Trophoblast cell (in vitro differentiated cells and primary cell): ENCODE measurements around the gene ARID3B.
A peak's percentile ranks its signal among the peaks of the same experiment; 100 is the strongest.

ENCODE experiments used
- DNase-seq, 2 donors: peaks; one replicate each; pipeline ENCODE4 v3.0.0-alpha.2; 2016
- H2AFZ ChIP-seq: 2 replicates; pipeline ENCODE4 v1.6.1; 2013; ENCODE audit warnings: low read length, moderate library complexity, mild to moderate bottlenecking; ENCODE audit not compliant: insufficient read depth, poor library complexity
- H2AK5ac ChIP-seq: 2 replicates; pipeline ENCODE4 v1.6.1; 2013; ENCODE audit warnings: mild to moderate bottlenecking, low read length
- H2BK120ac ChIP-seq: 2 replicates; pipeline ENCODE4 v1.6.1; 2013; ENCODE audit warnings: low read length, mild to moderate bottlenecking, moderate library complexity; ENCODE audit not compliant: insufficient read depth, poor library complexity
- H2BK12ac ChIP-seq: 2 replicates; pipeline ENCODE4 v1.6.1; 2013; ENCODE audit warnings: mild to moderate bottlenecking, low read length, moderate library complexity
- H2BK5ac ChIP-seq: 2 replicates; pipeline ENCODE4 v1.6.1; 2013; ENCODE audit warnings: low read length, low read depth, moderate library complexity, mild to moderate bottlenecking; ENCODE audit not compliant: poor library complexity
- H3K14ac ChIP-seq: 2 replicates; pipeline ENCODE4 v1.6.1; 2013; ENCODE audit warnings: mild to moderate bottlenecking, low read length
- H3K18ac ChIP-seq: 2 replicates; pipeline ENCODE4 v1.6.1; 2013; ENCODE audit warnings: mild to moderate bottlenecking, low read length
- H3K23ac ChIP-seq: 2 replicates; pipeline ENCODE4 v1.6.1; 2013; ENCODE audit warnings: low read length
- H3K27ac ChIP-seq: 2 replicates; pipeline ENCODE4 v1.5.1; 2013; ENCODE audit warnings: low read depth, mild to moderate bottlenecking, inconsistent platforms, low read length, moderate library complexity
- H3K27me3 ChIP-seq: 2 replicates; pipeline ENCODE4 v1.6.1; 2013; ENCODE audit warnings: inconsistent platforms, mild to moderate bottlenecking, low read length, moderate library complexity; ENCODE audit not compliant: insufficient read depth
- H3K36me3 ChIP-seq, 2 experiments: 1 replicate in 1 of 2; 2 replicates in 1 of 2; pipeline ENCODE4 v1.6.1; 2013; ENCODE audit warnings: low read length in 2 of 2, mild to moderate bottlenecking in 2 of 2, moderate library complexity in 1 of 2; ENCODE audit not compliant: insufficient read depth in 2 of 2, control insufficient read depth in 1 of 2
- H3K4ac ChIP-seq: 2 replicates; pipeline ENCODE4 v1.6.1; 2013; ENCODE audit warnings: low read depth, mild to moderate bottlenecking, low read length, moderate library complexity
- H3K4me1 ChIP-seq, 2 experiments: 1 replicate in 1 of 2; 2 replicates in 1 of 2; pipeline ENCODE4 v1.6.1; 2013; ENCODE audit warnings: low read length in 2 of 2, mild to moderate bottlenecking in 2 of 2, moderate library complexity in 1 of 2; ENCODE audit not compliant: insufficient read depth in 2 of 2, control insufficient read depth in 1 of 2
- H3K4me2 ChIP-seq: 2 replicates; pipeline ENCODE4 v1.6.1; 2013; ENCODE audit warnings: inconsistent platforms, mild to moderate bottlenecking, low read length, moderate library complexity
- H3K4me3 ChIP-seq: 2 replicates; pipeline ENCODE4 v1.5.1; 2013; ENCODE audit warnings: mild to moderate bottlenecking, low read depth, low read length, inconsistent platforms
- H3K79me1 ChIP-seq: one replicate; pipeline ENCODE4 v1.6.1; 2013; ENCODE audit warnings: low read length
- H3K79me2 ChIP-seq: 2 replicates; pipeline ENCODE4 v1.6.1; 2013; ENCODE audit warnings: low read length, mild to moderate bottlenecking; ENCODE audit not compliant: control insufficient read depth, insufficient read depth, poor library complexity
- H3K9ac ChIP-seq: 2 replicates; pipeline ENCODE4 v1.6.1; 2013; ENCODE audit warnings: mild to moderate bottlenecking, low read length
- H3K9me3 ChIP-seq: 2 replicates; pipeline ENCODE4 v1.6.1; 2013; ENCODE audit warnings: low read depth, mild to moderate bottlenecking, control low read depth, inconsistent platforms, low read length; ENCODE audit not compliant: insufficient read depth
- H4K12ac ChIP-seq: 2 replicates; pipeline ENCODE4 v1.6.1; 2013; ENCODE audit warnings: low read depth, mild to moderate bottlenecking, low read length, moderate library complexity
- H4K8ac ChIP-seq: 2 replicates; pipeline ENCODE4 v1.6.1; 2013; ENCODE audit warnings: low read depth, mild to moderate bottlenecking, low read length, moderate library complexity
- H4K91ac ChIP-seq: one replicate; pipeline ENCODE4 v1.6.1; 2013; ENCODE audit warnings: low read depth, mild to moderate bottlenecking, low read length, moderate library complexity
- WGBS: extraction: QIAGEN DNeasy Blood & Tissue Kit; methylation state at CpG from one replicate; pipeline ENCODE4 v1.1.7; 2013; ENCODE audit warnings: missing lambda C conversion rate; ENCODE audit not compliant: insufficient read length, insufficient coverage; ENCODE audit errors: extremely low coverage; 5-methylcytosine and 5-hydroxymethylcytosine counted together

The ARID3B gene

GRCh38 chr15:74530771-74531143, 10.3 kb upstream of the ARID3B start:
- peak overlapping the region; percentile 89 for H2BK12ac ChIP-seq
- no peak overlapping the region for H3K4me3 ChIP-seq
- H2BK5ac ChIP-seq: peak overlapping the region; percentile 82
- H3K9me3 ChIP-seq: no peaks in the 10 kb centered on the region
- no peak overlapping the region for H3K23ac ChIP-seq
- H3K14ac ChIP-seq: peak overlapping the region; percentile 88
- no CpG with 5 or more reads among the region's 2 CpGs for WGBS
- H3K9ac ChIP-seq: no peak overlapping the region
- H3K4me1 ChIP-seq: peaks cover 6 to 12% of the 10 kb centered on the region in 2 experiments
- no peaks in the 10 kb centered on the region for H3K27me3 ChIP-seq
- peak overlapping the region; percentile 1 for H3K4me2 ChIP-seq
- peaks cover 13% of the 10 kb centered on the region for H3K79me1 ChIP-seq
- peak overlapping the region; percentile 5 for H2AFZ ChIP-seq
- H4K8ac ChIP-seq: no peak overlapping the region
- H2AK5ac ChIP-seq: peak overlapping the region; percentile 97
- peak overlapping the region; percentile 91 for H3K27ac ChIP-seq
- no peak for DNase-seq
- H3K36me3 ChIP-seq: no peaks in the 10 kb centered on the region
- peak overlapping the region; percentile 68 for H4K12ac ChIP-seq
- H3K4ac ChIP-seq: peak overlapping the region; percentile 57
- peak overlapping the region; percentile 98 for H4K91ac ChIP-seq
- peak overlapping the region; percentile 84 for H2BK120ac ChIP-seq
- peaks cover 2% of the 10 kb centered on the region for H3K79me2 ChIP-seq
- H3K18ac ChIP-seq: peak overlapping the region; percentile 96

- Histone ChIP-seq H3K79me1 (peaks cover 13% of the 10 kb centered on the region), H3K4me3 (no peak overlapping the region), H3K36me3 (no peaks in the 10 kb centered on the region), H3K27ac (peak overlapping the region; percentile 91), H3K4ac (no peak overlapping the region), H2BK12ac (peak overlapping the region; percentile 27), H4K8ac (no peak overlapping the region), H4K91ac (no peak overlapping the region), H3K14ac (no peak overlapping the region), H3K18ac (no peak overlapping the region), H2BK5ac (peak overlapping the region; percentile 82), H2AFZ (no peak overlapping the region), H3K4me2 (peak overlapping the region; percentile 36), H3K9ac (no peak overlapping the region), H2BK120ac (no peak overlapping the region), H2AK5ac (no peak overlapping the region), H3K79me2 (peaks cover 2% of the 10 kb centered on the region), H4K12ac (no peak overlapping the region), H3K9me3 (no peaks in the 10 kb centered on the region), H3K27me3 (no peaks in the 10 kb centered on the region), H3K23ac (no peak overlapping the region), H3K4me1 (peaks cover 6 to 12% of the 10 kb centered on the region in 2 experiments)
- peak; percentile 88 to 95 for DNase-seq
- no CpG with 5 or more reads among the region's 4 CpGs for WGBS
Observed at GRCh38 chr15:74531144-74531811, 9.7 kb upstream of the ARID3B start.

GRCh38 chr15:74535388-74536084, 5.5 kb upstream of the ARID3B start:
- Histone ChIP-seq H2BK120ac (no peak overlapping the region), H3K4me1 (peaks cover 9 to 17% of the 10 kb centered on the region in 2 experiments), H3K79me2 (peaks cover 7% of the 10 kb centered on the region), H3K4me2 (no peak overlapping the region), H3K36me3 (no peaks in the 10 kb centered on the region), H3K79me1 (peaks cover 9% of the 10 kb centered on the region), H3K9ac (no peak overlapping the region), H3K27ac (no peak overlapping the region), H3K27me3 (no peaks in the 10 kb centered on the region), H3K9me3 (no peaks in the 10 kb centered on the region), H2BK12ac (peak overlapping the region; percentile 11), H3K4me3 (no peak overlapping the region), H4K12ac (no peak overlapping the region), H4K91ac (no peak overlapping the region), H3K4ac (no peak overlapping the region), H4K8ac (no peak overlapping the region), H3K18ac (no peak overlapping the region), H3K23ac (no peak overlapping the region), H2AFZ (no peak overlapping the region), H2BK5ac (no peak overlapping the region), H2AK5ac (no peak overlapping the region), H3K14ac (no peak overlapping the region)
- no peak for DNase-seq
- no CpG with 5 or more reads among the region's 3 CpGs for WGBS

- Histone ChIP-seq H3K79me2 (peaks cover 15% of the 10 kb centered on the region), H3K14ac (no peak overlapping the region), H2AFZ (no peak overlapping the region), H3K27ac (no peak overlapping the region), H3K23ac (no peak overlapping the region), H2BK120ac (no peak overlapping the region), H4K91ac (no peak overlapping the region), H3K27me3 (no peaks in the 10 kb centered on the region), H3K4me2 (no peak overlapping the region), H3K4me3 (no peak overlapping the region), H3K79me1 (peaks cover 10% of the 10 kb centered on the region), H3K4ac (no peak overlapping the region), H2BK5ac (no peak overlapping the region), H2BK12ac (no peak overlapping the region), H3K9ac (no peak overlapping the region), H3K18ac (no peak overlapping the region), H2AK5ac (no peak overlapping the region), H4K8ac (no peak overlapping the region), H3K9me3 (no peaks in the 10 kb centered on the region), H3K4me1 (peaks cover 4 to 11% of the 10 kb centered on the region in 2 experiments), H4K12ac (no peak overlapping the region), H3K36me3 (no peaks in the 10 kb centered on the region)
- no CpG with 5 or more reads among the region's 1 CpG for WGBS
- DNase-seq: no peak
Observed at GRCh38 chr15:74537736-74538135, 3.3 kb upstream of the ARID3B start.
